Stomach smooth muscle (tissue), 2 donors: ENCODE measurements around the gene SHC4.

ENCODE experiments used
- H3K27ac ChIP-seq: one replicate; pipeline ENCODE4 v1.7.0; 2013; ENCODE audit warnings: mild to moderate bottlenecking, low read length, inconsistent platforms
- H3K27me3 ChIP-seq, 2 donors: one replicate each; pipeline ENCODE4 v1.7.0; 2013; ENCODE audit warnings: low read length in 2 of 2; ENCODE audit not compliant: insufficient read depth in 2 of 2, control insufficient read depth in 1 of 2
- H3K36me3 ChIP-seq, 2 donors: one replicate each; pipeline ENCODE4 v1.7.0; 2013; ENCODE audit warnings: low read length in 2 of 2; ENCODE audit not compliant: control insufficient read depth in 2 of 2, insufficient read depth in 2 of 2
- H3K4me1 ChIP-seq: one replicate; pipeline ENCODE4 v1.7.0; 2013; ENCODE audit warnings: low read length; ENCODE audit not compliant: control insufficient read depth, insufficient read depth
- H3K4me3 ChIP-seq, 2 donors: one replicate each; pipeline ENCODE4 v1.7.0; 2013; ENCODE audit warnings: low read length in 2 of 2
- H3K9ac ChIP-seq, 2 donors: one replicate each; pipeline ENCODE4 v1.7.0; 2013; ENCODE audit warnings: low read length in 2 of 2, mild to moderate bottlenecking in 1 of 2
- H3K9me3 ChIP-seq, 2 donors: one replicate each; pipeline ENCODE4 v1.7.0; 2013; ENCODE audit warnings: low read length in 2 of 2; ENCODE audit not compliant: control insufficient read depth in 2 of 2
- donor health status: healthy.
- donor health status: Pancreatic carcinoma.

The SHC4 gene

DNA sequence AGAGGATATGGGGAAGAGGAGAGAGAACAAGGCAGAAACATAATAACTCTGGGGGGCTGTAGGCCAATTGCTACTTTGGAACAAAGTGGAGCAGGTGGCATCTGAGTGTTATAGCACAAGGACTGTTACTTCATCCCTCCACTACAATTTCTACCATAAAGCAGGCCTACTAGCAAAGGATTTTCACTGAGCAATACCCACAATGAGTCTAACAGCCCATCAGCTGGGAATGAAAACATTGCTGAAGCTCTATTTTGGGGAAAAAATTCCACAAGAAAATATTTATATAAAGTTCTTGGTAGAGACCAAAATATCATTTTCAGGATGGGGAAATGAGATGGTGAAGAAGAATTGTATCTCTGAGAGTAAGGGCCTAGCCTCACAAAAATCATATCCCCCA, 3.6 kb upstream of the SHC4 start:
- Histone ChIP-seq H3K36me3 (no peaks in the 10 kb centered on the region), H3K9ac (no peak overlapping the region), H3K4me3 (no peak overlapping the region), H3K9me3 (no peaks in the 10 kb centered on the region), H3K4me1 (peaks cover 16% of the 10 kb centered on the region), H3K27ac (no peak overlapping the region), H3K27me3 (peaks cover 0 to 13% of the 10 kb centered on the region in 2 donors)

DNA sequence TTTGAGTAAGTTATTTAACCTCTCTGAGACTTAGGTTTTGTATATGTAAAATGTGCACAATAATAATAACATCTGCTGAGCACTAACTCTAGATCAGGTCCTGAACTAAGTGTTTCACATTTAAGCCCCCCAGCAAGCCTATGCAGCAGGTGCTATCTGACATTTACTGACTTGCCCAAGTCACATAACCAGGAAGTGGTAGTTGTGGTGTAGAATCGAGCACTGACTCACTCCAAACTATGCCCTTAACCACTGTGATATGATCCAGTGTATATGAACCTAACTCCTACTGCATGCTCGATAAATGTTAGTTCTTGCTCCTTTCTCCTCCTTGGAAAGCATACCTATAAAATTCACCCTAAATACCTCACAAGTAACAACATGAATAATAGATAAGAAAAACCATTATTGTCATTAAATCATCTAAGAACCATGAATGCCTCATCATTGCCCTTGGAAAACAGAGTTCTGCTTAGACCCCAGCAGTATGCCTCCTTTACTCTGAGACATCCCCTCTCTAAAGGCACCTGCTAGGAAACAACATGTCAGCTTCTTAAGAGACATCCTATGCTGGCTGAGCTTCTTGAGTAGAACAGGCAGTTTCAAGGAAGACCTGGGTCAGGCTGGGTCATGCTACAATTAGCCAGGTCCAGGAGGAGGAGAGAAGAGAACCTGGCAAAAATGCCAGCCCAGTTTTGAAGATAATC, 3.0 kb upstream of the SHC4 start:
- H3K9ac ChIP-seq = no peak overlapping the region
- peaks cover 17% of the 10 kb centered on the region for H3K4me1 ChIP-seq
- no peak overlapping the region for H3K4me3 ChIP-seq
- H3K27ac ChIP-seq = no peak overlapping the region
- no peaks in the 10 kb centered on the region for H3K36me3 ChIP-seq
- peaks cover 0 to 13% of the 10 kb centered on the region in 2 donors for H3K27me3 ChIP-seq
- H3K9me3 ChIP-seq = no peaks in the 10 kb centered on the region

DNA sequence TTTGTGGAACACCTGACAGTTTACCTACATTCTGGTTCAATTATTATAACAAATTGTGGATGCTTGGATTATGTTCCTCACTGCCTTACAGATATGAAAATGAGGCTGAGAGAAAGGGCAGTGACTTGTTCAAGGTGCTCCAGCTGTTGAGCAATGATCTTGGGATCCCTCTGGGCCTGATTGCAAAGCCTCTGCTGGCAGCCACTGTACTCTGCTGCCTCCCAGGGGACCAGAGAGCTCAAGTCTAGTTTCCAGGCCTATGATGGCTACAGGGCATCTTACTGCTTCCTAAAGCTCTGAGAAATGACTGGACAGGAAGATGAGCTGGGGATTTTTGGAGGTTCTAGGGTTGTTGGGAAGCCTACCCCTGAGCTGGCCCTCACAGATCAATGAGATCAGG, 2.3 kb upstream of the SHC4 start:
- Histone ChIP-seq H3K4me3 (no peak overlapping the region), H3K9ac (no peak overlapping the region), H3K27me3 (peaks cover 0 to 13% of the 10 kb centered on the region in 2 donors), H3K27ac (no peak overlapping the region), H3K36me3 (no peaks in the 10 kb centered on the region), H3K4me1 (peaks cover 17% of the 10 kb centered on the region), H3K9me3 (no peaks in the 10 kb centered on the region)

DNA sequence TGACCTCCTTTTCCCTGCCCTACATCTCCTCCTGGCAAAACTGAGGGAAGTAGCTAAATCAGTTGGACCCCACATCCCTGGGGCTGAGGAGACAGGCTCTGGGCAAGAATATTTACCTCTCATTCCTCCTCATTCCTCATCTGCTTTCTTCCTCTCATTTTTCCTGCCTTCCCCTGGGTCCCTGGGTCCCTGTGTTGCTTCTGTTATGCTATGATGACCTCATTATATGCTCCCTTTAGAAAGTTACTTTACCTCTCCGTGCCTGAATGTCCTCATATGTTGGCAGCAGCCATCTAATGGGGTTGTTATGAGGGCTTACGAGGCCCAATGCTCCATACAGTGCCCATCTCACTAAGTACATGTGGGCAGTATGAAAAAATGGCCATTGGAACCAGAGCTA, 1.2 kb upstream of the SHC4 start:
- Histone ChIP-seq H3K4me3 (no peak overlapping the region), H3K9ac (no peak overlapping the region), H3K27ac (no peak overlapping the region), H3K27me3 (peaks cover 0 to 13% of the 10 kb centered on the region in 2 donors), H3K9me3 (no peaks in the 10 kb centered on the region), H3K4me1 (peaks cover 17% of the 10 kb centered on the region), H3K36me3 (no peaks in the 10 kb centered on the region)

DNA sequence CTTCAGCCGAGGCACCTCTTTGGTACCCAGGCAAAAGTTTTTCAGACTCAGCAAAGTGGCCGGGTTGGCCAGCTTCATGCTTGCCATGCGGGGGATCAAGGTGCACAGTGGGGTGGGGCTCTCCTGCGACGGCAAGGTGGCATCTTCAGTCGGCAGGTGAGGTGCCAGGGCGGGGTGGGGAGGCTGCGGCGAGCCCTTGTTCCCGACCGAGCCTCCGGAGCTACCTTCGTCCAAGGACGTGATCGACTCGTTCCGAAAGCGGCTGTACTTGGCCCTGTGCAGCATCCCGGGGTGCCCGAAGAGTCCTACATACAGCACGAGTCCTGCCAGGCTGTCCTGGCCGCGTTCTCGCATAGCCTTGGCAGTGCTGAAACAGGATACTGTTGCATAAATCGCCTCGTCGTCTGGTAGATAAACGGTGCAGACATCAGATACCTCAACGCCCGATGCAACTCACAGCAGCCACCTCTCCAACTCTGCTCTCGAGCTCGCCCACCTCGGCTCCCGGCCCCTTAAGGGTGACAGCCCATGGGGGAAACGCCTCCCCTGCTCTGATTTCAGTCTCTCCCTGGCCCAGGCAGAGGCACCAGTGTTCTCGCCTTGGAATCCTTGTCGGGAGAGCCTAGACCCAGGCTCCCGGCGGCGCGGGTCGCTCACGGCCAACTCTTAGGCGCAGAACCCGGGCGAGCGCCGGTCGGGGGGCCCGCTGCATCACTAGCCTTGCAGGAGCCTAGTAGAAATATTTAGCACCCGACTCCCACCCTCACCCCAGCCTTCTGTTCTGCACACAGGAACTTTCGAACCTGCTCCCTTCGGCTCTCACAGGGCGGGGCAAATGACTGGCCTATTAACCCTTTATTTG, 826 bp downstream of the SHC4 start:
- Histone ChIP-seq H3K27me3 (peaks cover 0 to 11% of the 10 kb centered on the region in 2 donors), H3K27ac (no peak overlapping the region), H3K9me3 (no peaks in the 10 kb centered on the region), H3K4me3 (peak overlapping the region; percentile 85 to 88), H3K36me3 (no peaks in the 10 kb centered on the region), H3K4me1 (peaks cover 17% of the 10 kb centered on the region), H3K9ac (peak overlapping the region; percentile 57 to 64)

DNA sequence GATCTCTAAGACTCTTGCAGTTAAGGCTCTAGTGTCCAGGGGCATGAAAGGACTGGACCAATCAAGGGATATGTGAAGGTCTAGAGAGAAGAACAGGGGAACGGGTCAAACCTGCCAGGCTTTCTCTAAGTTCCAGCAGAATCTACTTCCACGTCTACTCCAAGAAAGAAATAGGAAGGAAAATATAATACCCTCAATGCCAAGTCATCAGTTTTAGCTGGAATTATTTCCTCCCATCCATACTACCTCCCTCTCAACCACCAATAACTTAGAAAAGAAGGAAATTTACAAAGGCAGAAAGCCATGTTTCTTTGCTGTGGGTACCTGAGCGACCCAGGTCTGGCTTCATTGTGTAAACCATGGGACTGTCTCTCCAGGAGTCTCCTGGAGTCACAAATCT, 7.8 kb downstream of the SHC4 start:
- no peaks in the 10 kb centered on the region for H3K36me3 ChIP-seq
- no peaks in the 10 kb centered on the region for H3K9me3 ChIP-seq
- no peak overlapping the region for H3K27ac ChIP-seq
- H3K9ac ChIP-seq = no peak overlapping the region
- H3K27me3 ChIP-seq = no peaks in the 10 kb centered on the region
- H3K4me3 ChIP-seq = no peak overlapping the region
- peaks cover 7% of the 10 kb centered on the region for H3K4me1 ChIP-seq

DNA sequence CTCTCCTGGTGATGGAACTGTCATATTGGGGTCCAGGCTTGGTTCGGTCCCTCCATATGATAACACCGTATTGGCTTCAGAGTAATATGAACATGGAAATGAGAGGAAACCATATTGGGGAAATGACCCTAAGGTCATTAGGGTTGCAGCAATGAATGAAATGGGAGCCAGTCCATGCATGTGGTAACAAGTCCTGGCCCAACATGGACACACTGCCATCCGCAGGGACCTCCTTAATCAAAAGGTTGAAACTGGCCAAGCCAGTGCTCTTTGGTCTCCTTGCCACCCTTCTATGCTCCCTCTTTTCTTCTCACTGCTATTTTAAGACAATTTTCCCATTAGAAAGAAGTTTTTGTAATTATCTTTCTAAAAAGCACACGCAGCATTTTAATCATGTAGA, 8.3 kb downstream of the SHC4 start:
- no peaks in the 10 kb centered on the region for H3K36me3 ChIP-seq
- H3K27ac ChIP-seq = no peak overlapping the region
- no peak overlapping the region for H3K9ac ChIP-seq
- no peaks in the 10 kb centered on the region for H3K9me3 ChIP-seq
- no peaks in the 10 kb centered on the region for H3K27me3 ChIP-seq
- H3K4me1 ChIP-seq = peaks cover 7% of the 10 kb centered on the region
- H3K4me3 ChIP-seq = no peak overlapping the region

DNA sequence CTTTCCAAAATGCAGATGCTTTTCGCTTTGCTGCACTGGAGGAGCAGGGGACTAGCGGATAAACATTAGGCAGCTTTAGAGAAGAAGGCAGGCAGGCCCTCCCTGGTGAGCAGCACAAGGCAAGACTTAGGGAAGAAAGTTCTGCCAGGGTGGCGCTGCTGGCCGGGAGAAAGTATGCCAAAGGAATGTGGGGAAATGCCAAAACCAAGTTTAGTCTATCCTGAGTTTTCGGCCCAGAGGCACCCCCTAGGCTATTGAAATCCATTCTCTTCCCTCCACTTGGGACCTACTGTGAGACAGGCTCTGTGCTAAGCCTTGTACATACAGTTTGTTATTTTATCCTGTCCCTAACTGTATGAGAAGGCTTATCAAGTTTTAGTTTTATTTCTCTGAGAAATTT, 9.2 kb downstream of the SHC4 start:
- no peaks in the 10 kb centered on the region for H3K27me3 ChIP-seq
- no peak overlapping the region for H3K9ac ChIP-seq
- H3K36me3 ChIP-seq = no peaks in the 10 kb centered on the region
- H3K9me3 ChIP-seq = no peaks in the 10 kb centered on the region
- H3K4me3 ChIP-seq = no peak overlapping the region
- peaks cover 7% of the 10 kb centered on the region for H3K4me1 ChIP-seq
- no peak overlapping the region for H3K27ac ChIP-seq

DNA sequence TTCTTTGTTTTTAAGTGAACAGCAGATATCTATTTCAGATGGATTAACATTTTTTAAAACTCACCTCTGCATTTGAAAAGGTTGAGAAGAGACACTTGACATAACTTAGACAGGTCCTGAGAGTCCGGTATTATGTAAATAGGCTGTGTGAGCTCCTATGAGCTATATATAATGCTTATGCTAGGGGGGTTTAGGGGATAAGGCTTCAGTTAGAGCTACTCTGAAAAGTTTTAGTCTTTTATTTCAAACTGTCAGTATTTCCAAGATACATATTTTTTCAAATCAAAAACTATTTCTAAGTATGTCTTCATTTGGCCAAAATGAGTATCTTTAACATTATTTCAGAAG, 16.9 kb downstream of the SHC4 start:
- Histone ChIP-seq H3K27ac (no peak overlapping the region), H3K9ac (no peak overlapping the region), H3K27me3 (no peaks in the 10 kb centered on the region), H3K4me3 (no peak overlapping the region), H3K4me1 (no peaks in the 10 kb centered on the region), H3K9me3 (no peaks in the 10 kb centered on the region), H3K36me3 (no peaks in the 10 kb centered on the region)

DNA sequence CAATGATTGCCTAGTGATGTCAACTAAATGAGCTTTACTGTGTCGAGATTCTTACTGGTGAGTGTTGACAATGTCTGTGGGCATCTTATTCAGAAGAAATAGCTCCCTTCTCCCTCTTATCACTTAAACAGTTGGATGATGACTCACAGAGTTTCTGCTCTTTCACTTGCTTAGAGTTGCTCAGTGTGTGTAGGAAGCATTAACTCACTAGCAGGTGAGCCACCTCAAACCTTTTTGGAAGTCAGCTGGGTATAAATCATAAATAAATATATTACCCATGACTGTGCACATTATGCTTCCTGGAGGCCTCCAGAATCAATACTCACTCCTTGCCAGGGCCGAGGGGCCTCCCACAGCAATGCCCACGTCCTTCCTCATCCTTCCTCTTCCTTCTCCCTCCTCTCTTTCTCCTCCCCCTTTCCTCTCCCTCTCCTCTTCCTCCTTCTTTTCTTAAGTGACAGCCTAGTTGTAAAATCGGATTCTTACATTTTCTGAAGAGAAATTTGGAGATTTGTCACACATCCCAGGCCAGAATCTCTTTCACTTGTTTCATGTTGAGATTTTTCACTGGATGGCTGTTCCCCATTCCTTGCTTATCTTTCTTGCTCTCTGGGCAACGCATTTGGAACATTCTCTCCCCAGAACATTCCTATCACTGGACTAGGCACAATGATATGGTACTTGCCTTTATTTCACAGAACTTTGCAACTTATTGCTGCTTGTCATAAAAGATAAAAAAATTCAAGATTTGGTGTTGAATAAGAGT, 17.5 kb downstream of the SHC4 start:
- H3K9ac ChIP-seq = no peak overlapping the region
- H3K9me3 ChIP-seq = no peaks in the 10 kb centered on the region
- H3K4me1 ChIP-seq = no peaks in the 10 kb centered on the region
- H3K27me3 ChIP-seq = no peaks in the 10 kb centered on the region
- no peak overlapping the region for H3K27ac ChIP-seq
- H3K4me3 ChIP-seq = no peak overlapping the region
- no peaks in the 10 kb centered on the region for H3K36me3 ChIP-seq
